Myometrial cell (primary cell): ENCODE results near the gene DLEU7. TPM values are rescaled to one million over a fixed set of nuclear protein-coding genes. Genes with fewer than 3 reads are reported as not detected.

ENCODE experiments used
- total RNA-seq: library from RNA; depleted of rRNA; stranded (reverse); fragments of >200 nt; gene quantifications from 2 replicates; pipeline ENCODE4 v1.2.3, GENCODE V29; 2015

The DLEU7 gene
- total RNA-seq = not detected in 2 replicates

DNA sequence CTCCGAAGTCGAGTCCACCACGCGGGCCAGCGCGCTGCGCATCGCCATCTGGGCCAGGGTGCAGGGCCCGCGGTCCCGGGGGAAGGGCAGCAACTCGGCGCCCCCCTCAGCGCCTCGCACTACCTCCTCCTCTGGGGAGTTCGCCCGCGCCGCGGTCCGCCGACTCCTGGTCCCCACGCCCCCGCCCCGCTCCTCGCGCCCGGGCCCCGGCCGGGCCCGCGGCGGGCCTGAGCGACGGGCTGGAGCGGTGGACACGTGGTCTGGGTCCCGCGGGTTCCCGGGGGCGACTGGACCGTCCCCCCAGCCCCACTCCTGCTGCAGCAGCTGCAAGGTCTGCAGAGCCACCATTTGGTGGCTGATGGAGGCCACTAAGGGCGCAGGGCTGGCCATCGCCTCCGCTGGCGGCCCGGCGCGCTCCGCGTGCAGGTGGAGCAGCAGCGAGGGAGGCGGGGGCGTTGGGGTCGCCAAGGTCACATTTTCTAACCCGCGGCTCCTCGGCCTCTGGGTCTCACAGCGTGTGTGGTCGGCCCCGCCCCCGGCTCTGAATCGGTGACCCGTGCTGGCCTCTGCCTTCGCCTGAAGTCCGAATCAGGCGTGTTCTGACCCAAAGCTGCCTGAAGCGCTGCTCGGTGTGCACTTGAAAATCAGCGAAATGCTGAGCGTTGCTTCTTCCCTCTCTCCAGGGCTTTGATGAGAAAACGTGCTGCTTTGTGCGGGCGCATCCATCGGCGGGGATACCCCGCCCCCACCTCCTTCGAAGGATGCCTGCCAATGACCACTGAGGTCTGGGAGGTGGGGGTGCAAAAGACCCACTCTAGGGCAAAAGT, at the start of gene DLEU7:
DLEU7 (minus strand) TSS at position 436 of the 827 bp plus-strand sequence; CDS start at position 390, 46 bp downstream.

Other genes starting within 250 kb of the DLEU7 start
- gene RNASEH2B, start 66.1 kb upstream of the DLEU7 start, total RNA-seq = 39.8 and 44.5 TPM in 2 replicates